Measurements from ENCODE around the gene TMEM232.
A peak's percentile ranks its signal among the peaks of the same experiment; 100 is the strongest.

Gene TMEM232

DNA sequence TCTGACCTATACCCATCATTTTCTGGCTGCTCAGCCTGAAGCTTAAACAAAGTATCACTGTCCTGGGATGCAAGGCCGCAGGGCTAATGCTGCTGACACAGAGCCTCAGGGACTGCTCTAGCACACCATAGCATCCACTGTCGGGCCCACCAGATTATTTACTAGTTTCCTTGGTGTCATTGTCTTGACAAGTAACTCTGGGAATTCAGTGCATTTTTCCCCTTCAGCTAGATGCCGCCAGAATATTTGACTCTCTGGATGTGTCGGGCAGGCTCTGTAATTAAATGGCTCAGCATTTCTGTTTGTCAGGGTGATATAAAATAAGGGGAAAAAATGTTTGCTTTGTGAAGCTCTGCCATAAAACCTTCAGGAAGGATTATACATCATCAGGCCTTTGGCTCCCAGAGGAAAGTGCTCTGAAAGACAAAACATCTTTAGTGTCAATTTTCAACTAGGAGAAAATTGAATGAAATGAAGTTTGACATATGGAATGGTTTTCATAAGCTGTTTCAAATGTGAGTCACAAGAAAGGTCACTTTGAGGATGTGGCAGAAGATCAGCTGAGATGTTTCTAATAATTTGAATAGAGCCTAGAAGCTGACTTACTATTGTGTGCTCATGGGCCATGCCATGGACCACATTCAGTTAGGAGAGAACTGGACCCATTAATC, 350.1 kb downstream of the TMEM232 start:
- Histone ChIP-seq H3K9me3 (replicated peaks in 1 of 11) (peaks cover 0 to 10% (median 4%) of the 10 kb centered on the region in 11 experiments; a peak in 9 of 22 replicates), H3K9ac (no peak overlapping the region), H3K27me3 (no peaks in the 10 kb centered on the region), H3K4me1 (peaks cover 9 to 24% (median 15%) of the 10 kb centered on the region in 10 experiments), H3K27ac (no peak overlapping the region), H3K4me2 (peak overlapping the region in 1 of 11 experiments; percentile 38; a peak in 1 of 22 replicates), H3K4me3 (no peak overlapping the region), H4K20me1 (no peaks in the 10 kb centered on the region), H3K36me3 (no peaks in the 10 kb centered on the region)
- TF ChIP-seq Cebpa-rat (IDR thresholded peaks at IDR 0.05) = no peak

DNA sequence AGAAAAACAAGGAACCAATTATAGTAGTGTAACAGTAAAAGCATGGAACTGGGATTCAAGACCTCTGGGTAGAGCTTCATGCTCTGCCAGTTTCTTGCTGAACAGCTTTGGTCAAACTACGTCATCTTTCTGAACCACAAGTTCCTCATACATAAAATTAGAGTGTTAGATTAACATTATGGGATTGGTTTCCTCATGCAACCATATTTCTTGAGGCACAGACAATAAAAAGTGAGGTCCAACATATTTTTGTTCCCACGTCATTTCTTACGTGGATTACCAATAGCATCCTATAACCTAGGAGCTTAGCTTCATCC, 354.8 kb downstream of the TMEM232 start:
- H3K9ac ChIP-seq = peak overlapping the region in 8 of 11 experiments; percentile 16 to 59 (median 40); a peak in 10 of 22 replicates

DNA sequence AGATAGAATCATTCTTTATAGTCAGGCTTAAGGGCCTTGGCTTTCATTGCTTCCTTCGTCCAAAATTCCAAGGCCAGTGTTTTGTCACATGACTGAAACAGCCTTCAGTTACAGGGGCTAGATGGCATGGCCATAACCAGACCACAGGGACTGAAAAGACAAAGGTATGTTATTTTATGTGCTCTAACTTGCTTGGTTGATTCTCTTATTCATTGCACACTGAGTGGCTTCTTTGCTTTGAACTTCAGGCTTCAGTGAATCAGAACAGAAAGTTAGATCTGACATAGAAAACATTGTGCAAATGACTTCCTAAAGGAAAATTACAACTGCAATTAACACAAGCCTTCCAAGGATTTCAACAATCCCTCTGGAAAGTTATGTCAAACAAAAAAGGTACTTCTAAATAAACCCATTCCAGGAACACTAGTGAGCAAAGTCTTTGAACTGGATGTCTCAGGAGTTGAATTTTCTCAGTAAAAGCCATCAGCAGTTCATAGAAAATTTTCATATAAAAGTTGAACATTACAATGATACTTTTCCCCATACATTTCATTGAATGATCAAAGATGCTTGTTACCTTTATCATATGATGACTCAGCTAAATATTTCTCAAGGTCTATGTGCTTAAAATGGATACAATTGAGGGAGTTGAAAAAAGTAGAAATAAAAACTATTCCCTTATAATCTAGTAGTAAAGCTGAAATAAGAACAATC, 355.3 kb downstream of the TMEM232 start:
- no peaks in the 10 kb centered on the region for H3K36me3 ChIP-seq
- H3K27me3 ChIP-seq = no peaks in the 10 kb centered on the region
- no peak for TF ChIP-seq Cebpa-rat (IDR thresholded peaks at IDR 0.05)
- H3K4me2 ChIP-seq = peak overlapping the region; percentile 41 to 76 (median 60); a peak in 21 of 22 replicates
- peak overlapping the region in 10 of 11 experiments; percentile 13 to 85 (median 74); a peak in 18 of 22 replicates for H3K27ac ChIP-seq
- H4K20me1 ChIP-seq = no peaks in the 10 kb centered on the region
- peaks cover 18 to 30% (median 21%) of the 10 kb centered on the region in 10 experiments for H3K4me1 ChIP-seq
- peak overlapping the region in 1 of 11 experiments; percentile 14; a peak in 2 of 22 replicates for H3K9ac ChIP-seq
- H3K9me3 ChIP-seq (replicated peaks in 1 of 11) = peaks cover 5 to 17% (median 10%) of the 10 kb centered on the region in 11 experiments; a peak in 16 of 22 replicates
- H3K4me3 ChIP-seq = no peak overlapping the region

More for the DNA sequence above, 354.8 kb downstream of the TMEM232 start:
- Histone ChIP-seq H3K36me3 (no peaks in the 10 kb centered on the region), H3K27me3 (no peaks in the 10 kb centered on the region), H3K4me1 (peaks cover 18 to 30% (median 21%) of the 10 kb centered on the region in 10 experiments), H3K4me3 (0 out of 20 replicates have a peak overlapping the region, but pooled peaks of 1 of the 10 experiments have one; percentile 1), H3K9me3 (replicated peaks in 1 of 11) (peaks cover 5 to 17% (median 10%) of the 10 kb centered on the region in 11 experiments; a peak in 16 of 22 replicates), H3K27ac (peak overlapping the region; percentile 46 to 85 (median 77); a peak in 21 of 22 replicates), H4K20me1 (no peaks in the 10 kb centered on the region), H3K4me2 (peak overlapping the region; percentile 41 to 78 (median 60); a peak in 21 of 22 replicates)
- no peak for TF ChIP-seq Cebpa-rat (IDR thresholded peaks at IDR 0.05)

Measured in BLaER1 treated with 17β-estradiol and CSF1 and Interleukin-3, amounts not matched to agents 10 nM and 100 nM (cell line).